ENCODE results near the gene CWC22.

DNA sequence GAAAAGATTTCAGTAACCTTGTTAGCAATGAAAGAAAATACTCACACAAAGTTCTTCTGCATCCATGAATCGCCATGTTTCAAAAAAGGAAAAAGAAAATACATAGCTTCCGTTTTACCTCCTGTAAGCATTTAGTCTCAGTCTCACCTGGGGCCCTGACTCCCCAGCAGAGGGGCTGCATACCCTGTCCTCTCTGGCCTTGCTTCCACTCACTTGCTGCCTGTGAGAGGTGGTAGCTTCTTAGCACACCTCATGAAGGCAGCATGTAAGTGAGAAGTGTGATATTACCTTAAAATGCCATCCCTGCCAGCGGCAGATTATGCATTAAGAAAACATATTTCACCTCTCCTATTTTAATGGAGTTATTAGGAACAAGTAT lies 96.4 kb downstream of the CWC22 start:
- TF ChIP-seq EP300 (IDR thresholded peaks at IDR 0.05; ENCODE audit: low read depth) (no peak), CTCF (IDR thresholded peaks at IDR 0.05) (no peak), POLR2A (IDR thresholded peaks at IDR 0.05) (no peak)

Measured in transverse colon (tissue), 3 donors.